SU-DHL-6 (cell line): Measurements from ENCODE around the gene ACHE.

Source experiments
- H2AFZ ChIP-seq: fragments of 200-600 bp; sonication (generic); 2 replicates; pipeline ENCODE4 v1.6.1; 2014; ENCODE audit warnings: low read depth, mild to moderate bottlenecking, moderate library complexity, mixed read lengths, antibody characterized with exemption, low read length; ENCODE audit not compliant: severe bottlenecking
- H3F3A ChIP-seq: fragments of 200-600 bp; shearing (Covaris generic); 2 replicates; pipeline ENCODE4 v1.6.0; 2016; ENCODE audit warnings: antibody characterized with exemption, mild to moderate bottlenecking; ENCODE audit not compliant: insufficient read depth
- H3K27ac ChIP-seq: fragments of 200-600 bp; sonication (generic); 2 replicates; pipeline ENCODE4 v1.5.1; 2016; ENCODE audit warnings: low read depth, mild to moderate bottlenecking, low read length, moderate library complexity, mixed read lengths
- H3K27me3 ChIP-seq: fragments of 200-600 bp; sonication (generic), shearing (Covaris generic); 2 replicates; pipeline ENCODE4 v1.6.0; 2014; ENCODE audit warnings: mild to moderate bottlenecking, low read length
- H3K36me3 ChIP-seq: fragments of 200-600 bp; sonication (generic); 2 replicates; pipeline ENCODE4 v1.6.1; 2014; ENCODE audit warnings: mild to moderate bottlenecking, low read length, mixed read lengths
- H3K4me2 ChIP-seq: fragments of 300-600, 200-600 bp; shearing (Covaris generic), sonication (generic); 2 replicates; pipeline ENCODE4 v1.6.0; 2014; ENCODE audit warnings: low read length, low read depth, mild to moderate bottlenecking; ENCODE audit not compliant: poor library complexity, severe bottlenecking
- H3K4me3 ChIP-seq: fragments of 200-600 bp; sonication (generic); 2 replicates; pipeline ENCODE4 v1.5.1; 2014; ENCODE audit warnings: antibody characterized with exemption, low read length, mild to moderate bottlenecking, mixed read lengths; ENCODE audit not compliant: insufficient read depth, poor library complexity, severe bottlenecking
- H3K79me2 ChIP-seq: fragments of 200-600 bp; sonication (generic); 2 replicates; pipeline ENCODE4 v1.6.1; 2014; ENCODE audit warnings: mild to moderate bottlenecking, low read length, moderate library complexity; ENCODE audit not compliant: insufficient read depth
- H3K9ac ChIP-seq: fragments of 200-600 bp; sonication (generic); 2 replicates; pipeline ENCODE4 v1.7.0; 2014; ENCODE audit warnings: mild to moderate bottlenecking, low read length
- H3K9me2 ChIP-seq: fragments of 200-600 bp; sonication (generic); replicated peaks from 2 replicates; pipeline ENCODE4 v1.6.1; 2014; ENCODE audit warnings: low read length; ENCODE audit not compliant: insufficient read depth
- H3K9me3 ChIP-seq: fragments of 200-600 bp; sonication (generic); 2 replicates; pipeline ENCODE4 v1.6.1; 2014; ENCODE audit warnings: low read length, mixed read lengths; ENCODE audit not compliant: insufficient read depth
- H4K20me1 ChIP-seq: fragments of 200-600 bp; sonication (generic); 2 replicates; pipeline ENCODE4 v1.6.1; 2014; ENCODE audit warnings: low read depth, mild to moderate bottlenecking, antibody characterized with exemption, low read length, moderate library complexity, mixed read lengths
- EZH2phosphoT487 ChIP-seq: fragments of 200-600 bp; sonication (generic), shearing (Covaris generic); conservative IDR thresholded peaks from 2 replicates; pipeline ENCODE4 v1.6.1; 2018; ENCODE audit warnings: mild to moderate bottlenecking, antibody characterized with exemption, low read length, moderate library complexity, mixed read lengths
- TF ChIP-seq, protein P1 (sequence below): fragments of 200-600 bp; sonication (generic); IDR thresholded peaks from one replicate; pipeline ENCODE4 v1.5.1; 2017; ENCODE audit warnings: antibody characterized with exemption, mild to moderate bottlenecking, low read length, moderate library complexity; ENCODE audit not compliant: insufficient read depth, poor library complexity, severe bottlenecking

The ACHE gene

DNA sequence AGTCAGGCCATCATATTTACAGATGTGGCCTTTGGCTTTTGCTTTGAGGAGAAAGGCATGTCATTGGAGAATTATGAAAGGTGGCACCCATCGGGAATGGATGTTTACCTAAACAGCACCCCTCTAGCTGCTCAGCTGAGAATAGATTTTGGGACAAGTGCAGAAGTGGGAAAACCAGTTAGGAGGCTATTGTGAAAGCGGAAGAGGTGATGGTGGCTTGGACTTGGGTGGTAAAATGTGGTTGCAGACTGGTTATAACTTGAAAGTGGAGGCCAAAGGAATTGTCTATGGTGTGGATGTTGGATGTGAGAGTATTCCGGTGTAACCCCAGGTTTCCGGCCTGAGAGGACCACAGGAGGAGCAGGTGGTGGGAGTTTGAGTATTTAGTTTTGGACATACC lies 48.3 kb downstream of the ACHE start:
- Histone ChIP-seq H3K36me3 (no peaks in the 10 kb centered on the region), H3K27me3 (no peaks in the 10 kb centered on the region), H3F3A (peaks cover 9% of the 10 kb centered on the region), H3K9me3 (no peaks in the 10 kb centered on the region), H3K27ac (no peak overlapping the region), H4K20me1 (no peaks in the 10 kb centered on the region), H3K9me2 (no peaks in the 10 kb centered on the region), H3K4me2 (no peak overlapping the region), H3K9ac (no peak overlapping the region), H3K4me3 (no peak overlapping the region), H3K79me2 (no peaks in the 10 kb centered on the region), H2AFZ (no peak overlapping the region)
- TF ChIP-seq EZH2phosphoT487: no peak
- TF ChIP-seq, protein P1, sequence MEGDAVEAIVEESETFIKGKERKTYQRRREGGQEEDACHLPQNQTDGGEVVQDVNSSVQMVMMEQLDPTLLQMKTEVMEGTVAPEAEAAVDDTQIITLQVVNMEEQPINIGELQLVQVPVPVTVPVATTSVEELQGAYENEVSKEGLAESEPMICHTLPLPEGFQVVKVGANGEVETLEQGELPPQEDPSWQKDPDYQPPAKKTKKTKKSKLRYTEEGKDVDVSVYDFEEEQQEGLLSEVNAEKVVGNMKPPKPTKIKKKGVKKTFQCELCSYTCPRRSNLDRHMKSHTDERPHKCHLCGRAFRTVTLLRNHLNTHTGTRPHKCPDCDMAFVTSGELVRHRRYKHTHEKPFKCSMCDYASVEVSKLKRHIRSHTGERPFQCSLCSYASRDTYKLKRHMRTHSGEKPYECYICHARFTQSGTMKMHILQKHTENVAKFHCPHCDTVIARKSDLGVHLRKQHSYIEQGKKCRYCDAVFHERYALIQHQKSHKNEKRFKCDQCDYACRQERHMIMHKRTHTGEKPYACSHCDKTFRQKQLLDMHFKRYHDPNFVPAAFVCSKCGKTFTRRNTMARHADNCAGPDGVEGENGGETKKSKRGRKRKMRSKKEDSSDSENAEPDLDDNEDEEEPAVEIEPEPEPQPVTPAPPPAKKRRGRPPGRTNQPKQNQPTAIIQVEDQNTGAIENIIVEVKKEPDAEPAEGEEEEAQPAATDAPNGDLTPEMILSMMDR: no peak

DNA sequence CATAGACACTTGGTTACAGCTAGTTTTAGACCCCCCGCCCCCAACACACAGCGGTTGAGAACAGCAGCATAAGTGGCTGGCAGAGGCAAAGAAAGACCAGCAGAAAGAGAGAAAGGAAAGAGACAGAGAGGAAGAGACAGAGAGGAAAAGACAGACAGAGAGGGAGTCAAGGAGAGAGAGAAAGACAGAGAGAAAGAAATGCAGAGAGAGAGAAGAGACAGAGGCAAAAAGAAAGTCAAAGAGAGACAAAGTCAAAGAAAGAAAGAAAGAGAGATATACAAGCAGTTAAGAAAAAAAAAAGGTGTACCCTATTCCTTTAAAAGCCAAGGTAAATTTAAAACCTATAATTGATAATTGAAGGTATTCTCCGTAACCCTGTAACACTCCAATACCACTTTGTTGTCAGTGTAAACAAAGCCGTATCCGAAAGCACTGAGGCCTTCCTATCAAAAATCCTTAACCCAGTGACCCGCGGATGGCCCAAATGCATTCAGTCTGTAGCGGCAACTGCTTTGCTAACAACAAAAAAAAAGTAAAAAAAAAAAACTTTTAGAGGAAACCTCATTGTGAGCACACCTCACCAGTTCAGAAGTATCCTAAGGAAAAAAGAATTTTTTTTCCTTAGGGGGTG lies 55.1 kb downstream of the ACHE start:
- TF ChIP-seq EZH2phosphoT487: no peak
- TF ChIP-seq, protein P1: no peak
- Histone ChIP-seq H3K27me3 (no peaks in the 10 kb centered on the region), H4K20me1 (no peaks in the 10 kb centered on the region), H3F3A (no peaks in the 10 kb centered on the region), H3K36me3 (no peaks in the 10 kb centered on the region), H2AFZ (no peak overlapping the region), H3K9me3 (no peaks in the 10 kb centered on the region), H3K9ac (no peak overlapping the region), H3K9me2 (no peaks in the 10 kb centered on the region), H3K79me2 (no peaks in the 10 kb centered on the region), H3K27ac (no peak overlapping the region), H3K4me2 (no peak overlapping the region), H3K4me3 (no peak overlapping the region)
